Measurements from ENCODE around the gene KCNS1. TPM values are rescaled to one million over a fixed set of nuclear protein-coding genes. Genes with fewer than 3 reads are reported as not detected.

KCNS1 gene
- total RNA-seq, 1 experiment from 2014 or later = 0.09 TPM

DNA sequence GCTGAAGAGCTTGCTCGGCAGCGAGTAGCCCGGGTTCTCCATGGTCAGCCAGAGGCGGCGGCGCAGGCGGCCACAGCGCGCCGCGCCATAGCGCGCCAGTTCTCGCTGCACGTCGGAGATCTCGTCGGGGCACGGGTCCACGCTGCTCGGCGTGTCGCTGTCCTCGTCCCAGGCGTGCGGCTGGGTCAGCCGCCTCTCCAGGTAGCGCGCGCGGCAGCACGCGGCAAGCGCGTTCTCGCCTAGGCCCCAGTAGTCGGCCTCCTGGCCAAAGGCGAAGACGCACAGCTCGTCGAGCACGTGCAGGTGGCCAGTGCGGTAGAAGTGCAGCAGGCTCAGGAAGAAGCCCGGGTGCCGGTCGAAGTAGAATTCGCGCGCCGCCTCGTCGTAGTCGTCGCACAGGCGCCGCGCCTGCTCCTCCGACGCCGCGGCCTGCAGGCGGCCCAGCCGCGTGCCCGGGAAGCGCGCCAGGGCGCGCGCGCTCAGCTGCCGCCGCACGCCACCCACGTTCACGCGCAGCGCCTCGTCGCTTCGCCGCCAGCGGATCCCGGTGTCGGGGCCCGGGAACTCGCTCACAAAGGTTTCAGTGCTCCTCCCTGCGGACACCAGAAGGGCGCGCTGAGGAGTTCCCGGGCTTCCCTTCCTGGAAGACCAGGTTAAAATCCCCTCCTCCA, 2.7 kb downstream of the KCNS1 start:
- ChIA-PET POLR2A (no interaction called here), CTCF (interaction anchor here (0.6 to 2.0 kb wide), 2 partner anchors 54 to 747 kb away, joined by 3 to 7 read pairs; no protein-coding TSS in a partner anchor)
- H3K9me3 ChIP-seq = no peaks in the 10 kb centered on the region
- DNase-seq = no peak
- no peaks in the 10 kb centered on the region for H3K36me3 ChIP-seq (ENCODE audit: control insufficient read depth, insufficient read depth, low read length)
- TF ChIP-seq, protein P1, sequence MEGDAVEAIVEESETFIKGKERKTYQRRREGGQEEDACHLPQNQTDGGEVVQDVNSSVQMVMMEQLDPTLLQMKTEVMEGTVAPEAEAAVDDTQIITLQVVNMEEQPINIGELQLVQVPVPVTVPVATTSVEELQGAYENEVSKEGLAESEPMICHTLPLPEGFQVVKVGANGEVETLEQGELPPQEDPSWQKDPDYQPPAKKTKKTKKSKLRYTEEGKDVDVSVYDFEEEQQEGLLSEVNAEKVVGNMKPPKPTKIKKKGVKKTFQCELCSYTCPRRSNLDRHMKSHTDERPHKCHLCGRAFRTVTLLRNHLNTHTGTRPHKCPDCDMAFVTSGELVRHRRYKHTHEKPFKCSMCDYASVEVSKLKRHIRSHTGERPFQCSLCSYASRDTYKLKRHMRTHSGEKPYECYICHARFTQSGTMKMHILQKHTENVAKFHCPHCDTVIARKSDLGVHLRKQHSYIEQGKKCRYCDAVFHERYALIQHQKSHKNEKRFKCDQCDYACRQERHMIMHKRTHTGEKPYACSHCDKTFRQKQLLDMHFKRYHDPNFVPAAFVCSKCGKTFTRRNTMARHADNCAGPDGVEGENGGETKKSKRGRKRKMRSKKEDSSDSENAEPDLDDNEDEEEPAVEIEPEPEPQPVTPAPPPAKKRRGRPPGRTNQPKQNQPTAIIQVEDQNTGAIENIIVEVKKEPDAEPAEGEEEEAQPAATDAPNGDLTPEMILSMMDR (IDR thresholded peaks at IDR 0.05; ENCODE audit: insufficient read depth in 1 of 2, low read depth in 1 of 2, low read length in 1 of 2, severe bottlenecking in 1 of 2, unreplicated experiment in 1 of 2) = peak in 1 of 2 experiments; percentile 18
- Mint-ChIP-seq H3K36me3 (ENCODE audit: insufficient read depth, unreplicated experiment) (peaks cover 4% of the 10 kb centered on the region), H3K27ac (ENCODE audit: unreplicated experiment) (no peak overlapping the region), H3K27me3 (ENCODE audit: insufficient read depth, unreplicated experiment) (no peaks in the 10 kb centered on the region), H3K9me3 (ENCODE audit: unreplicated experiment) (no peaks in the 10 kb centered on the region), H3K4me3 (ENCODE audit: unreplicated experiment) (no peak overlapping the region), H3K4me1 (ENCODE audit: low read depth, unreplicated experiment) (no peaks in the 10 kb centered on the region)
- H3K4me1 ChIP-seq = no peaks in the 10 kb centered on the region
- no TSS peak for BruUV-seq (replicated peaks)
- H3K4me3 ChIP-seq (ENCODE audit: low read depth, low read length) = no peak overlapping the region
- intact Hi-C loops (cut with micrococcal nuclease; ENCODE audit: unreplicated experiment) = no loop called here
- H3K27me3 ChIP-seq (replicated peaks; ENCODE audit: control insufficient read depth, insufficient read depth, low read length) = no peaks in the 10 kb centered on the region

DNA sequence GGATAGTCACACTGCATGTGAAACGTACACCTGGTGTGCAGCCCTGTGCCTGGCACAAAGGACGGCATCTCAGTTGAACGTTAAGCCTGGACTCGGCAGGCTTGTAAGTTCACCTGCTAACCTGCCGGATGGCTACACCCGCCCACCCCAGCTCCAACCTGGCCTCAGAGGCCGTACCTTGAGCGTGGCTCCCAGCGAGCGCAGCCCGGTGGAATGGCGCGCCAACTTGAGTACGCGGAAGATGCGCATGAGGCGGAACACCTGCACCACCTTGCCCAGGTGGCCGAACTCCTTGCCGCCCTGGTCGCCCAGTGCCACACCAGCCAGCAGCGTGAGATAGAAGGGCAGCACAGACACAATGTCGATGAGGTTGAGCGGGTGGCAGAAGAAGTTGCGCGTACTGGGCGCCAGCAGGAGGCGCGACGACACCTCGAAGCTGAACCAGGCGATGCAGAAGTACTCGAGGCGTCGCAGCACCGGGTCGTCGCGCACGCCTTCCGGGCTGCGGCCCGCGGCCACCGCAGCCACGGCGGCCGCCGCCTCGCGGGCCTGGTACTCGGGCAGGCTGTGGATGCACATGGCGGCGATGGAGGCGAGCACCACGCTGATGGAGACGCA, 3.3 kb downstream of the KCNS1 start:
- no peak overlapping the region for H3K4me3 Mint-ChIP-seq (ENCODE audit: unreplicated experiment)
- Histone ChIP-seq H3K4me1 (no peaks in the 10 kb centered on the region), H3K4me3 (ENCODE audit: low read depth, low read length) (no peak overlapping the region), H3K9me3 (no peaks in the 10 kb centered on the region), H3K27me3 (replicated peaks; ENCODE audit: control insufficient read depth, insufficient read depth, low read length) (no peaks in the 10 kb centered on the region), H3K36me3 (ENCODE audit: control insufficient read depth, insufficient read depth, low read length) (no peaks in the 10 kb centered on the region)
- no peaks in the 10 kb centered on the region for H3K27me3 Mint-ChIP-seq (ENCODE audit: insufficient read depth, unreplicated experiment)
- intact Hi-C loops (cut with micrococcal nuclease; ENCODE audit: unreplicated experiment) = no loop called here
- ChIA-PET CTCF (interaction anchor here (0.8 to 7.0 kb wide), 7 partner anchors 9 to 263 kb away, joined by 3 to 203 read pairs (median 14); no protein-coding TSS in a partner anchor), POLR2A (no interaction called here)
- H3K4me1 Mint-ChIP-seq (ENCODE audit: low read depth, unreplicated experiment) = no peaks in the 10 kb centered on the region
- H3K27ac Mint-ChIP-seq (ENCODE audit: unreplicated experiment) = no peak overlapping the region
- no peak for DNase-seq
- no TSS peak for BruUV-seq (replicated peaks)
- peaks cover 5% of the 10 kb centered on the region for H3K36me3 Mint-ChIP-seq (ENCODE audit: insufficient read depth, unreplicated experiment)
- H3K9me3 Mint-ChIP-seq (ENCODE audit: unreplicated experiment) = no peaks in the 10 kb centered on the region
- TF ChIP-seq, protein P1 (IDR thresholded peaks at IDR 0.05; ENCODE audit: insufficient read depth in 1 of 2, low read depth in 1 of 2, low read length in 1 of 2, severe bottlenecking in 1 of 2, unreplicated experiment in 1 of 2) = no peak

DNA sequence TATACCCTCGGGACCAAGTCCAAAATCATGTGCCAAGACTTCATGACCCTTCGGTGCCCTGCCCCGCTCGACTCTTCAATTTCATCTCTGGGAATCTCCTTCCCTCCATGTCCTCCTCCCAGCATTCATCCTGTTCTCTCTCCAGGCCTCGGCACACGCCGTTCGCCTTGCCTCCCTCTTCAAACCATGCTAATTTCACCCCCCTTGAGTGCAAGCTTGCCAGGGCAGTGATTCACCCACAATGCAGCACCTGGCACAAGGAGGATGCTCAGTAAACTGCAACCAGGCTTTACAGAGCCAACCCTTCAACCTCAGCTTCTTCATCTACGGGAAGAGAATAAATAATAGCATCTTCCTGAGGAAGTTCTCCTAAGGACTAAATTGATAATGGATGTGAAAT, 4.1 kb downstream of the KCNS1 start:
- no peaks in the 10 kb centered on the region for H3K4me1 ChIP-seq
- no peaks in the 10 kb centered on the region for H3K36me3 ChIP-seq (ENCODE audit: control insufficient read depth, insufficient read depth, low read length)
- Mint-ChIP-seq H3K9me3 (ENCODE audit: unreplicated experiment) (no peaks in the 10 kb centered on the region), H3K4me1 (ENCODE audit: low read depth, unreplicated experiment) (no peaks in the 10 kb centered on the region), H3K27me3 (ENCODE audit: insufficient read depth, unreplicated experiment) (no peaks in the 10 kb centered on the region), H3K4me3 (ENCODE audit: unreplicated experiment) (no peak overlapping the region), H3K36me3 (ENCODE audit: insufficient read depth, unreplicated experiment) (peaks cover 5% of the 10 kb centered on the region), H3K27ac (ENCODE audit: unreplicated experiment) (no peak overlapping the region)
- BruUV-seq (replicated peaks) = no TSS peak
- no peak overlapping the region for H3K4me3 ChIP-seq (ENCODE audit: low read depth, low read length)
- H3K27me3 ChIP-seq (replicated peaks; ENCODE audit: control insufficient read depth, insufficient read depth, low read length) = no peaks in the 10 kb centered on the region
- DNase-seq = no peak
- TF ChIP-seq, protein P1 (IDR thresholded peaks at IDR 0.05; ENCODE audit: insufficient read depth in 1 of 2, low read depth in 1 of 2, low read length in 1 of 2, severe bottlenecking in 1 of 2, unreplicated experiment in 1 of 2) = no peak
- intact Hi-C loops (cut with micrococcal nuclease; ENCODE audit: unreplicated experiment) = loop anchor here (1.0 kb wide), 1 partner anchor 185 kb away; no protein-coding TSS in a partner anchor
- H3K9me3 ChIP-seq = no peaks in the 10 kb centered on the region
- ChIA-PET POLR2A (no interaction called here), CTCF (interaction anchor here (0.8 to 7.0 kb wide), 20 partner anchors 9 to 674 kb away, joined by 3 to 203 read pairs (median 7); no protein-coding TSS in a partner anchor)

All from Caco-2 (cell line).